Epidermal melanocyte (primary cell): Measurements from ENCODE around the gene ART5.
A peak's percentile ranks its signal among the peaks of the same experiment; 100 is the strongest.

Experiments used
- DNase-seq: peaks from one replicate; pipeline ENCODE4 v3.0.0; 2011; ENCODE audit warnings: low spot score; ENCODE audit not compliant: insufficient read length

Gene ART5, protein sequence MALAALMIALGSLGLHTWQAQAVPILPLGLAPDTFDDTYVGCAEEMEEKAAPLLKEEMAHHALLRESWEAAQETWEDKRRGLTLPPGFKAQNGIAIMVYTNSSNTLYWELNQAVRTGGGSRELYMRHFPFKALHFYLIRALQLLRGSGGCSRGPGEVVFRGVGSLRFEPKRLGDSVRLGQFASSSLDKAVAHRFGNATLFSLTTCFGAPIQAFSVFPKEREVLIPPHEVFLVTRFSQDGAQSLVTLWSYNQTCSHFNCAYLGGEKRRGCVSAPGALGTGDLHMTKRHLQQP

DNA sequence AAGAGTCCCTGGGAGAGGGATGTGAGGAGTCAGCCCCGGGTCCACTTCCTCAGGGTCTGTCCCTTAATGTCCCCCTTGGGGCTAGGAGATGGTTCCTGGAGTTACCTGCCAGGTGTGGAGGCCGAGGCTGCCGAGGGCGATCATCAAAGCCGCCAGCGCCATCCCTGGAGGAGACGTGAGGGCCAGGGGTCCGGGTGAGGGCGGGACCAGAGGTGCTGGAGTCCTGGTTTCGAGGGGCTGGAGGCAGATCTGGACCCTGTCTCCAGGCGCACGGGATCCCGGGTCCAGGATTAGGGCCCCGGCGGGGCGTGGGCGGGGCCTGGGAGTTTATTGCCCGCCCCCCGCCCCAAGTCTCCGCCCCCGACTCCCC is at the start of gene ART5:
Gene ART5 (minus strand): TSS at position 292 of the 370 bp plus-strand sequence. CDS start 130 bp downstream, at position 162.
- no peak for DNase-seq

DNA sequence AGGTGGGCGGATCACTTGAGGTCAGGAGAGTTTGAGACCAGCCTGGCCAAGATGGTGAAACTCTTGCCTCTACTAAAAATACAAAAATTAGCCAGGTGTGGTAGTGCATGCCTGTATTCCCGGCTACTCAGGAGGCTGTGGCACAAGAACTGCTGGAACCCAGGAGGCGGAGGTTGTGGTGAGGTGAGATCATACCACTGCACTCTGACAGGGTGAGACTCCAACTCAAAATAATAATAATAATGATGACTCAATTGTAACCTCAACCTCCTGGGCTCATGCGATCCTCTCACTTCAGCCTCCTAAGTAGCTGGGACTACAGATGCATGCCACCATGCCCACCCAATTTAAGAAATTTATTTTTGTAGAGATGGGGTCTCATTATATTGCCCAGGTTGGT is 45.0 kb upstream of the ART5 start:
- DNase-seq = no peak

DNA sequence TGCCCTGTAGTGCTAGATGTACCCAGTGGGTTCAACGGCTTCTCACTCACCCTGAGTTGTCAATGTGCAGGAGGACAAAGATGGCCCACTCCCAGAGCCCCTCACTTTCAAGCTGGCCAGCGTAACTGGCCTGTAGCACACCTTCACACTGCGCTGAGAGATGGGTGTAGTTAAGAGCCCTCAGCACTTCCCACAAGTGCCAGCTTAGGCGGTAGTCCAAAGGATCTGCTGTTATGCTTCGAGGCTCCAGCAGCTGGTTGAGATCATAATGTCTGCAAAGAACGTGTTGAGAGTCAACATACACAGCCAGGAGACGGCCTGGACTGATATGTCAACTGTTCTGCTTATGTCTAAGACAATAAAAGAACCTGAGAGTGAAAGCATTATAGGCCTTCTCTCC is 44.1 kb upstream of the ART5 start:
- DNase-seq = no peak

DNA sequence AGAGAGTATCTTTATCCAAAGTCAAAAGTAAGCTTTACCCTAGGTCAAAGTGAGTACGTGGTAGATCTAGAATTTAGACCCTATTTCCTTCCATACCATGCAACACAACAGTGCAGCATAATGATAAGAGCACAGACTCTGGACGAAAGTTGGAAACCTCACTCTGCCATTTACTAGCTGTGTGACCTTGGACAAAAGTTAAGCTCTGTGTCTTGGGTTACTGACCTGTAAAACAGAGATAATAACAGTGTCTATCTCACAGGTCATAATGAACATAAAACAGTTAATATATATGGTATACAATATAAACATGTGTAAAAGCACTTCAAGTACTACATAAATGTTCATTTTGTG is 43.0 kb upstream of the ART5 start:
- no peak for DNase-seq

DNA sequence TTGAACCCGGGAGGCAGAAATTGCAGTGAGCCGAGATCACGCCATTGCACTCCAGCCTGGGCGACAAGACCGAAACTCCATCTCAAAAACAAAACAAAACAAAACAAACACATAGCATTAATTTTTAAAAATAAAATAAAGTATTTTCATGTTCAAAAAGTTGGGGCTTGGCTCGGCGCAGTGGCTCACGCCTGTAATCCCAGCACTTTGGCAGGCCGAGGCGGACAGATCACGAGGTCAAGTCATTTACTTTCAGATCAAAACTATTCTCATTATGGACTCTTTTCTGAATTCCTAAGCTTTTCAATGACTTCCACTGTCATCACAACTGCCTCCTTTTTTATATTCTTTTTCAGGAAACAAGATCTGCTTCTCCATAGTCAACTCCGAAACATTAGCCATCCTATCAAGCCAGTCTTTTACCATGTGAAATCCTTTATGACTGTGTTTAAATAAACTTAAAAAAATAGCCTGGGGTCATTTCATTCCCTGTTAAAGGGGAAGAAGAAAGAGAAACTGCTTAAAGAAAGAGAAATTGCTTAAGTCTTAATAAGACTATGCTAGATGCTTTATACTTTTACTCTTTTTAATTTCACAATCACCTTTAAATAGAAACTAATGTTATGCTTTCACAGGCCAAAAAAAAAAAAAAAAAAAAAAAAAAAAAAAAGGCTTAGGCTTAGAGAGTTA is 42.5 kb upstream of the ART5 start:
- DNase-seq = peak; percentile 76

DNA sequence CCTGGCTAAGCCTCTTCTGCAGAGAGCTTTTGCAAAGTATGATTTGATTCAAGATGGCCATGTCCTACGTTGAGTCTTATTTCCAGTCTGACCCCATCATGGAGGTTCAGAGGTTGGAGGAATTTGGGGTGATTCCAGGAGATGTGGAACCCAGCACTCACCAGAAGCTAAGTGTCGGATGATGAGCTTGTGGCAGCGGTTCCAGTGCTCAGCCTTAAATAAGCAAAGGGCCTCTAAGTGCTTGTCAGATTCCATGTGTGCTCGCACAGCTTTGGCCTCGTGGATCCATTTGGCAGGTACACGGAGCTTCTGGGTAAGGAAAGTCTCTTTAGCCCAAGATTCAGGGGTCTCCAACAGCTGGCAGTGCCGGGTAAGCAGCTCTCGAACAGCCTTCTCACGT is 41.2 kb upstream of the ART5 start:
- DNase-seq = no peak

DNA sequence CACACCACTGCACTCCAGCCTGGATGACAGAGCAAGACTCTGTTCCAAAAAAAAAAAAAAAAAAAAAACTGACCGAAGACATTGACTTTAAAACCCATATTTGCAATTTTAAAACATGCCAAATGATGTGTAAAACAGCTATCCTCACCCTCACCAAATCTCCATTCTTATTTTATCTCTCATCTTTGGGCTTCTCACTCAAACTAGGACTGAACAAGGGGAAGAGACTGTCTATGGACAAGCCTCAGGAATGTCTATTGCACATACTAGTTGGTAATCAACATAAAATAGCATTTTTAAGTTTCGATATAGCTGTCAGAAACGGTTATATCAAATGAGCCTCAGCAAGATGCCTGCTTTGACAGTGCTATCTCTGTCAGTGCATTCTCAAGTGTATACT is 37.3 kb upstream of the ART5 start:
- DNase-seq = no peak

DNA sequence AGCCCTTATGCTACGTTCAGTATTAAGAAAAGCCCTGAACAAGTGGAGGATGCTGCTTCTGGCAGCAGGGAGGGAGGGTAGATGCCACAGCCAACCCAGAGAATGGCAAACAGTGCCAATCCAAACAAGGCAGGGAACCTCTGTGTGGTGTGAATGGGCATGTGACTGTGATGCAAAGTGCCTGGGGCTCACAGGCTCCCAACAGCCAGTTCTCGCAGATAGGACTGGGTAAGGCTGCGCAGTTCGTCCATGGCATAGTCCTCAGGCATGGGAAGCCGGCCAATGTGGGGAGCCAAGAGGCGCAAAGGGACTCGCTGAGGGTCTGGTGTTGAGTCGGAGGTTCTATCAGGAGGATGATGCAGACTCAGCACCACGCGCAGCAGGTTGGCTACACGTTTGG is 34.2 kb upstream of the ART5 start:
- no peak for DNase-seq

DNA sequence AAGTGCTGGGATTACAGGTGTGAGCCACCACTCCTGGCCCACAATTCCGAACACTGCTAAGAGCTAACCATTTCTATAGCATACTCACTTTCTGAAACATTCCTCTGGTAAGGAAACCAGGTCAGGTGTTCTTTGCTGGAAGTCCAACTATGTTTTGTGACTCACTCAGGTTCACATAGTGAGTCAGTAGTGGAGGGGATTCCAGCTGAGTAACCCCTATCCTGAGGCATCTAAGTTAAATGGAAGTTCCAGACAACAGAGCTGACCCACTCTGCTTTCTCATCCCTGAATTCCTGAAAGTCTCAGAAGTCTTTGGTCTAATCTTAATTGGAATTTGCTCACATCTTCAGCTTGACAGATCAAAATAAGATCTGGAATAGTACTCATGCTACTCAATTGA is 32.4 kb upstream of the ART5 start:
- DNase-seq = no peak

DNA sequence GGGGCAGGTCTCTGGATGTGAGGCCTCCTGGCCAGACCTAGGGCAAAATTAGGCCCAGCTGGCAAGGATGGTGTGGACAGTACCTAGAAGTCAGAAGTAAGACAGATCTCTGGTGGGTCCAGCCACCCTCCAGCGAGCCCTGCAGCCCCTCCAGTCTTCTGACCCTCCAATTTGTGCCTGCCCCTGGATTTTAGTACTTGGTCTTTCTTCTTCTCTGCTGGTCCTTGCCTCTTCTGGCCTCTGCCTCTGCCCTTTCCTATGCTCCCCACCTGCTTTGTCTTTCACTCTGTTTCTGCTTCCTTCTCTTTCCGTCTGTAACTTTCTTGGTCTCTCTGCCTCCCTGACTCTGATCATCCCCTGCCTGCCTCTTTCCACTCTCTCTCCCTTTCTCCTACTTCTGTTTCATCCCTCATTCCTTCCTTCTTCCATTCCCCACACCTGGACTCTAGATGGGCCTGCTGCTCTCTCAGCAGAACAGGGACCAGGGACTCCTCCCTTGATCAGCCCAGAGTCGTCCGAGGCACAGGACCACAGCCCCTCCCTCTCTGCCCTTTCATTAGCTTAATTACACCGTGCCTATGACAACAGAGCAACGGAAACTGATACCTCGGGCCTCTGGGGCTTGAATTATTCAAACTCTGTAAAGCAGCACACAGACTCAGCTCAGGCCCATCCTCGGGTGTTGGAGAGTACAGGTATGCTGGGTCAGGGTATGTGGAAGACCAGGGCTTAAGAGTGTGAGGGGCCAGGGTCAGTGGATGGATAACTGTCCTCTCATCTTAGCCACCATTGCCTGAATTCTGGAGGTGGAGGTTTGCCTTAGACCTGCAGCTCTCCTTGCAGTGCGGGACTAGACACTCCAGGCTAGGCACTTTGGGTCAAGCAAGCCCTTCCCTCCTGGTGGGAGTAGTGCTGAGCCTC is 29.8 kb upstream of the ART5 start, which contains the start of gene CHRNA10:
Gene CHRNA10 (minus strand): TSS at position 51 of the 921 bp plus-strand sequence. CDS start 72 bp downstream, outside the sequence.
- DNase-seq = no peak

DNA sequence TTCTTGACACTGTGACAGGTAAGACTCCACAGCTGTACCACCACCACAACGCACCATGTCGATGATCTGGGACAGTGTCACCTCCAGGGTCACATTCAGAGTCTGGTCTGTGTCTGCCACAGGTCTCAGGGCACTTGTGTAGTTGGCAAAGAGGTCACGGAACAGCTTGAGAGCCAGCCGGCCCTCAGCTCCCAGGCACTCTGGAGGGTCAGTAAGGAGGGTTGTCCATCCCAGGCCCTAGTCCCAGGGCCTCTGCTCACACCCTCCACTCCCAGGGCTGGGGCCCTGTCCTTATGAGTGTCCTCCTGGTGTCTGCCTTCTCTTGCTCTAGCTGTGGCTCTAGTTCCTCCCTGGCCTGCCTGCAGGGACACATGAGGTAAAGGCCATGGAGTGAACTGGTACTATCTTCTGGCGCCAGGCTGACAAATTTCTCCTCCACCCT is 28.0 kb upstream of the ART5 start:
- no peak for DNase-seq

DNA sequence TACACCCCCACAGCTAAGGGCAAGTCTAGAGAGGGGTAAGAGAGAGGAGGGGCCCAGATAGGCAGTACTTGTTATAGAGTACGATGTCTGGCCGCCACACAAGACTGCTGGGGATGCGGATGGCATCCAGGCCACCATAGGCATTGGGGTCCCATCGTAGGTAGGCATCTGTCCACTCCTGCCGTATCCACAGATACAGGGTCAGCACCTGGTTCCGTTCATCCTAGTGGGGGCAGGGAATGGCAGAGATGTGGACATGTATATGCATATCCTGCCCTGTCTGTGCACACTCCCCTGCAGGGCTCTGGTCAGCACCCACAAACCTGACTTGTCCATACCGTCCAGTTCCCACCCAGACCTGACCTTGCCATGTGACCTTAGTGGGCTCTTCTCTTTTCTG is 27.3 kb upstream of the ART5 start:
- DNase-seq = no peak

DNA sequence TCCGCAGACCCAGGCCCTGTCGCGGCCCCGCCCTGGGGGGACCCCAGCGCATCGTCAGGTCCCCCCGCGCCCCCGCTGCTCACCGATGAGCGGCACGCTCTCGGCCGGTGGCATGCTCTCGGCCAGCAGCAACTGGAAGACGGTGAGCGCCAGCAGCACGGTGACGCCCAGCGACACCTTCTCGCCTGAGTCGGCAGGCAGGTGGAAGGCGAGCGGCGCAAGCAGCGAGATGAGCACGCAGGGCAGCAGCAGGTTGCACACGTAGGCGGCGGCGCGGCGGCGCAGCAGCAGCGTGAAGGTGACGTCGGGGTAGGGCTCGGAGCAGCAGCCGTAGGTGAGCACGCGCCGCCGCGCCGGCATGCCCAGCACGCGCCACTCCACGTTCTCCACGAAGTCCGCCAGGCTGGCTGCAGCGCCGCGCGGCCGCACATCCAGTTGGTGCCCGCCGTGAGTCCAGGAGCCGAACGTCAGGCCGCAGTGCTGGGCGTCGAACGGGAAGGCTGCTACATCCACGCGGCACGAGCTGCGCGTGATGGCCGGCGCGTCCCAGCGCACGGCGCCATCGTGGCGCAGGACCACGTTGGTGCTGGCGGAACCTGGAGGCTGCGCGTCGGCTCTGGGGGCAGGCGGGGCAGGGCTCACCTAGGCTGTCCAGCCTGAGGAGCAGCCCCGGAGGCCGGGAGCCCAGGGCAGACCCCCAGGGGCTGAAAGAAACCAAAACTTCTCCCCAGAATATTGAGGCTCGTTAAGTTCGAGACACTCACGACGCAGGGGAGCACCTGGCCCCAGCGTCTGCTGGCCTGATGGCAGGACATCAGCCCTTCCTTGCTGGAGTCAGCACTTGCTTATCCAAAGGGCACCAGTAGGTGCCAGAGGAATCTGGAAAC is 25.6 kb upstream of the ART5 start:
- DNase-seq = no peak

DNA sequence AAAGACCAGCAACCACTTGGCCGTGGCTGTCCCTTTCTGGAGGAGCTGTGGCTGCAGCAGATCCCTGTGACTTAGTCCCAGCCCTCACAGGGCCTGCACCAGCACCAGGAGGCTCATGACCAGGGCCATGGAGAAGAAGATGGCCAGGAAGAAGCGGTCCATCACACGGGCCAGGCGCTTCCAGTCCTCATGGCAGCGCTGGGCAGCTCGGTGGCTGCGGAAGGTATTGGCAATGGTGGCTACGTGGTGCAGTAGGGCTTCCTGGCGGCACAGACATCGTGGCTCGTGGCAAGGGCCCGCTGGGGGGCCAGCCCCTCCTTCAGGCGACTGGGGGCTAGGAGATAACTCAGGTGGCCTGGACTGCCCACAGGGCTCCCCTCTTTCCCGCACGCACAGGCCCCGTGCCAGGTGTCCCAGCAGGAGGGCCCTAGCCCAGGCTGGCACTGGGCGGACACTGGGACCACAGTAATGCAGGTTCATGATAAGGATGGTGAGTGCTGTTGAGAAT is 24.3 kb upstream of the ART5 start:
- no peak for DNase-seq

DNA sequence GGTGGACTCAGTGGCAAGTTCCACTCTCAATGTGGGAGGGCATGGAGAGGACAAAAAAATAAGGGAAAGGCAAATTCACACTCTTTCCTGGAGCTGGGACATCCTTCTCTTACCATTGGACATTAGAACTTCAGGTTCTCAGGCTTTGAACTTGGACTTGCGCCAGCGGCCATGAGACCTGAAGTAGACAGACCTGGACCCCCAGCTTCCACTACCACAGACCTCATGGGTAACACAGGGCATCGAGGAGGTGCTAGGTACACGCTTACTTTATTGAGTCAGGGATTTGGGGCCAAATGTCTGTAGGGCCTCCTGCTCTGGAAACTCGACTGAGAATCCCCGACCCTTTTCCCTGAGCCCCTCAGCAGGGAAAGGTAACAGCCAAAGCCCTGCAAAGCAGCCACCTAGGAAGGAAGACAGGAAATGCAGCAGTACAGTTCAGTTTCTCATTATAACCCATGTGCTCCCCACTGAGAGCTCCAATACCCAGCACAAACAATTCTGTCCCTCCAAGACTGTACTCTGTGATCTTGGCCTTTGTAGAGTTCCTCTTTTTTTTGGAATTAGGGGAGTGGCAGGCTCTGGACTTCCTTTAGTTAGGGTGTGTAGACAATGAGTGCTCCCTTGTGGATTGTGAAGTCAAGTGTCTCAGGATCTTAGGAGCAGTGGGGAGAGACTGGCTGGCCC is 23.7 kb upstream of the ART5 start:
- DNase-seq = no peak

DNA sequence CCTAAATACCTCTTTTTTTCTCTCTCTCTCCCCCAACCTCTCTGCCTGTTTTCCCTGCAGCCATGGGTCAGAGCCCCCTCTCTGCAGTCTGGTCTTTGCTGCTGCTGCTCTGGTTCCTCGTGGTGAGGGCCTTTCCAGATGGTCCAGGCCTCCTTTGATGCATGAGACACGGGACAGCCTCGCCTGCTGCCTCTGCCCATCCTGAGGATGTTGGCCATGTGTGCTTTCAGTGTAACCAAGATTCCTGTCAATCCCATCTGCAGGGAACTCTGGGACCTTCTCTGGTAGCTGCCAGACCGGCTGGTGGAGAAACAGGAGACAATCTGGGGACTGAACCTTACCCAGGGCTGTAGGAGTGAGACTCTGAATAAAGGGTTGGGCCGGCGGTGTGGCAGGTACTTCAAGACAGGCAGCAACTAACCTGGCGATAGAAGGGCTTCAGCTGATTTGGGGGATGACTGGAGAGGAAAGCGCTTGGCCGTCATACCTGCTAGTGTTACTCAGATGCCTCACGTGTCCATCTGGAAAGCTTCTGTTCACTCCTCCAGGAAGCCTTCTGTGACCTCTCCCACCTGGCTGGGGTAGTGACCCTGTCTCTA is 22.3 kb upstream of the ART5 start:
- no peak for DNase-seq

DNA sequence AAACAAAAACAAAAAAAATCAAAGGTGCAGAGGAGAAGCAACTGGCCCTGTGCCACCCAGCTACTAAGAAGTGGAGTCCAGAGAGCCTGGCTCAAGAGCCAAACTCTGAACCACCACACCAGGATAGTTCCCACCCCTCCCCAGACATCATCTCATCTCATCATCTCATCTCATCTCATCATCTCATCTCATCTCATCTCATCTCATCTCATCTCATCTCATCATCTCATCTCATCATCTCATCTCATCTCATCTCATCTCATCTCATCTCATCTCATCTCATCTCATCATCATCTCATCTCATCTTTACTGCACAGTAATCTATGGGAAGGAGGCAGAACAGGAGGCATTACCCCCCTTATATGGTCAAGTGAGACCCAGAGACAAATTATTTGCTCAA is 21.1 kb upstream of the ART5 start:
- no peak for DNase-seq

DNA sequence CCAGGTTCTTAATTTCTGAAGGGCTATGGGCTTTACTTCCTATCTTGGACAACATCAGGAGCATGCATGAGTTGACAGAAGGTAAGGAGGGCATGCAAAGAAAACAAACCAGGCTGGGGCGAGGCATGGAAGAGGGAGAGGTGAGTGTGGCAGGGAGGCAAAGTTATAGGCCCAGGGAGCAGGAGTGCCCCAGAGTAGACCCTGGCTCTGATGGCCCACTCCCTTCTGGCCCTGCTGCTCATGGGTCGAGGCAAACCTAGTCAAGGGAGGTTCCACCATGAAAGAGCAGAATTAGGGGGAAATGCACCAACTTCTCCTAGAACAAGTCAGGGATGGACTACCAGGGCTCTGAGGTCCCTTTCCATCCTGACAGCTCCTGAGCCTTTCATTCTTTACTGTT is 19.2 kb upstream of the ART5 start:
- DNase-seq = no peak

DNA sequence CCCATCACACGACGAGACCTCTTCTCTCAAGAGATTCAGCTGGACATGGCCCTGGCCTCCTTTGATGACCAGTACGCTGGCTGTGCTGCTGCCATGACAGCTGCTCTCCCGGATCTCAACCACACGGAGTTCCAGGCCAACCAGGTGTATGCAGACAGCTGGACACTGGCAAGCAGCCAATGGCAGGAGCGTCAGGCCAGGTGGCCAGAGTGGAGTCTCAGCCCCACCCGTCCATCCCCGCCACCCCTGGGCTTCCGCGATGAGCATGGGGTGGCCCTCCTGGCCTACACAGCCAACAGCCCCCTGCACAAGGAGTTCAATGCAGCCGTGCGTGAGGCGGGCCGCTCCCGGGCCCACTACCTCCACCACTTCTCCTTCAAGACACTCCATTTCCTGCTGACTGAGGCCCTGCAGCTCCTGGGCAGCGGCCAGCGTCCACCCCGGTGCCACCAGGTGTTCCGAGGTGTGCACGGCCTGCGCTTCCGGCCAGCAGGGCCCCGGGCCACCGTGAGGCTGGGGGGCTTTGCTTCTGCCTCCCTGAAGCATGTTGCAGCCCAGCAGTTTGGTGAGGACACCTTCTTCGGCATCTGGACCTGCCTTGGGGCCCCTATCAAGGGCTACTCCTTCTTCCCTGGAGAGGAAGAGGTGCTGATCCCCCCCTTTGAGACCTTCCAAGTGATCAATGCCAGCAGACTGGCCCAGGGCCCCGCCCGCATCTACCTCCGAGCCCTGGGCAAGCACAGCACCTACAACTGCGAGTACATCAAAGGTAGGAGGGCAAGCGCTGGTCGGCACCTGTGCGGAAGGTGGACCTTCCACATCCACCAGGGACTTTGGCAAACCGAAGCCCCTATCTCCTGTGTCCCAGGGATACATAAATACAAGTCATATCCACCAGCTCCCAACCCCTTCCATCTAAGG is 18.1 kb upstream of the ART5 start:
- DNase-seq = no peak
